Measurements from ENCODE around the gene PLPPR5. TPM values are rescaled to one million over a fixed set of nuclear protein-coding genes. Genes with fewer than 3 reads are reported as not detected.

The PLPPR5 gene
- total RNA-seq, 1 donor from 2014 or later: 0.07 TPM

- no peaks in the 10 kb centered on the region for H3K36me3 Mint-ChIP-seq (ENCODE audit: low read depth)
- TF ChIP-seq, protein P1, sequence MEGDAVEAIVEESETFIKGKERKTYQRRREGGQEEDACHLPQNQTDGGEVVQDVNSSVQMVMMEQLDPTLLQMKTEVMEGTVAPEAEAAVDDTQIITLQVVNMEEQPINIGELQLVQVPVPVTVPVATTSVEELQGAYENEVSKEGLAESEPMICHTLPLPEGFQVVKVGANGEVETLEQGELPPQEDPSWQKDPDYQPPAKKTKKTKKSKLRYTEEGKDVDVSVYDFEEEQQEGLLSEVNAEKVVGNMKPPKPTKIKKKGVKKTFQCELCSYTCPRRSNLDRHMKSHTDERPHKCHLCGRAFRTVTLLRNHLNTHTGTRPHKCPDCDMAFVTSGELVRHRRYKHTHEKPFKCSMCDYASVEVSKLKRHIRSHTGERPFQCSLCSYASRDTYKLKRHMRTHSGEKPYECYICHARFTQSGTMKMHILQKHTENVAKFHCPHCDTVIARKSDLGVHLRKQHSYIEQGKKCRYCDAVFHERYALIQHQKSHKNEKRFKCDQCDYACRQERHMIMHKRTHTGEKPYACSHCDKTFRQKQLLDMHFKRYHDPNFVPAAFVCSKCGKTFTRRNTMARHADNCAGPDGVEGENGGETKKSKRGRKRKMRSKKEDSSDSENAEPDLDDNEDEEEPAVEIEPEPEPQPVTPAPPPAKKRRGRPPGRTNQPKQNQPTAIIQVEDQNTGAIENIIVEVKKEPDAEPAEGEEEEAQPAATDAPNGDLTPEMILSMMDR (conservative IDR thresholded peaks at IDR 0.05): no peak
- H3K4me1 Mint-ChIP-seq: no peaks in the 10 kb centered on the region
Measured at GRCh38 chr1:98992844-98993243, 11.8 kb downstream of the PLPPR5 start.

DNA sequence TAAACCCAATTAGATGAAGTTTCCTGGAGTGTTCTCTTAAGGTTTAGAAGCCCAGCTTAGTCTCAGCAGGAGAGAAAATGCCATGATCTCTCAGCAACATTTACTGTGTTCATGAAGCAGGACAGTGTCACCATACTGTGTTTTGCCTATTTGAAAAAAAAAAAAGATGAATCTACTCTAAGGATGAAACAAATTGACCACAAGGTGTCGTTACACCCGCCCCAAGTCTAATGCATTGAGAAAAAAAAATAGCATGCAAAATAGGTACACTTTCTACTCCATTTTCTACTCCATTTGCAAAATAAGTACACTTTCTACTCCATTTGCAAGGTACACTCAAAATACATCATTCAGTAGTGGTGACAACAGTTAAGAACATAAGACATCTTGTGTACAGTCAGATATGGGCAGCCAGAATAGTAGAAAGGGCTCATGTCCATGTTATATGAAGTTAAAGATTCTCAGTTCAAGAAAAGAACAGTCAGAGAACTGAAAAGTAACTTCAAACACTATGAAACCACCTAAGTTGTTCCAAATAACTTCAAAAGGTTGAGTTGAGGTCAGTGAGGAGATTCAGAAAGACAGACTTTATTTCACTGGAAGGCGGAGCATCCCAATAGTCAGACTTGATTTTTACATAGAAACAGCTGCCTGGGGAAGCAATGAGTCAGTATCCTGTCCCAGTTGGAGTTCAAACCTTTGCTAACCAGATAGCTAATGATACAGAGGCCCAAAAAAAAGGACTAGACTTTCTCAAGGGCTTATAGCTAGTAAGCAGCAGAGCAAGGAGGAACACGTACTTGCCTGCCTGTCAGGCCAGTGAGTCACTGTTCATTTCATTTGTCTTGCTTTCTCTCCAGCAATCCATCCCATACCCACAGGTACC lies 13.3 kb downstream of the PLPPR5 start:
- Mint-ChIP-seq H3K4me1 (no peaks in the 10 kb centered on the region), H3K27me3 (ENCODE audit: low read depth) (peaks cover 3% of the 10 kb centered on the region), H3K27ac (ENCODE audit: unreplicated experiment) (no peak overlapping the region), H3K4me3 (no peak overlapping the region), H3K36me3 (ENCODE audit: low read depth) (no peaks in the 10 kb centered on the region), H3K9me3 (no peaks in the 10 kb centered on the region)
- no peak for DNase-seq (ENCODE audit: low read depth, low spot score)
- TF ChIP-seq, protein P1 (conservative IDR thresholded peaks at IDR 0.05): peak; percentile 59

More at GRCh38 chr1:98992844-98993243, 11.8 kb downstream of the PLPPR5 start:
- H3K4me3 Mint-ChIP-seq: no peak overlapping the region
- no peak overlapping the region for H3K27ac Mint-ChIP-seq (ENCODE audit: unreplicated experiment)
- H3K9me3 Mint-ChIP-seq: no peaks in the 10 kb centered on the region
- H3K27me3 Mint-ChIP-seq (ENCODE audit: low read depth): peaks cover 5% of the 10 kb centered on the region
- DNase-seq (ENCODE audit: low read depth, low spot score): no peak

GRCh38 chr1:98989556-98989907 lies 15.1 kb downstream of the PLPPR5 start:
- H3K36me3 Mint-ChIP-seq (ENCODE audit: low read depth): no peaks in the 10 kb centered on the region
- TF ChIP-seq, protein P1 (conservative IDR thresholded peaks at IDR 0.05): no peak

GRCh38 chr1:98988904-98989555 lies 15.6 kb downstream of the PLPPR5 start:
- TF ChIP-seq, protein P1 (conservative IDR thresholded peaks at IDR 0.05): no peak
- Mint-ChIP-seq H3K4me1 (no peaks in the 10 kb centered on the region), H3K4me3 (no peak overlapping the region), H3K27ac (ENCODE audit: unreplicated experiment) (no peak overlapping the region), H3K36me3 (ENCODE audit: low read depth) (no peaks in the 10 kb centered on the region), H3K9me3 (no peaks in the 10 kb centered on the region), H3K27me3 (ENCODE audit: low read depth) (no peaks in the 10 kb centered on the region)
- DNase-seq (ENCODE audit: low read depth, low spot score): no peak

More at GRCh38 chr1:98989556-98989907, 15.1 kb downstream of the PLPPR5 start:
- Mint-ChIP-seq H3K4me1 (no peaks in the 10 kb centered on the region), H3K27me3 (ENCODE audit: low read depth) (no peaks in the 10 kb centered on the region), H3K9me3 (no peaks in the 10 kb centered on the region), H3K27ac (ENCODE audit: unreplicated experiment) (no peak overlapping the region), H3K4me3 (no peak overlapping the region)
- DNase-seq (ENCODE audit: low read depth, low spot score): no peak

GRCh38 chr1:98985687-98986086 lies 19.0 kb downstream of the PLPPR5 start:
- no peak for DNase-seq (ENCODE audit: low read depth, low spot score)
- no peaks in the 10 kb centered on the region for H3K4me1 Mint-ChIP-seq
- H3K4me3 Mint-ChIP-seq: no peak overlapping the region
- TF ChIP-seq, protein P1 (conservative IDR thresholded peaks at IDR 0.05): no peak
- no peaks in the 10 kb centered on the region for H3K9me3 Mint-ChIP-seq
- H3K27ac Mint-ChIP-seq (ENCODE audit: unreplicated experiment): no peak overlapping the region
- H3K27me3 Mint-ChIP-seq (ENCODE audit: low read depth): no peaks in the 10 kb centered on the region
- no peaks in the 10 kb centered on the region for H3K36me3 Mint-ChIP-seq (ENCODE audit: low read depth)
